ENCODE results near the gene ELOVL1.

DNA sequence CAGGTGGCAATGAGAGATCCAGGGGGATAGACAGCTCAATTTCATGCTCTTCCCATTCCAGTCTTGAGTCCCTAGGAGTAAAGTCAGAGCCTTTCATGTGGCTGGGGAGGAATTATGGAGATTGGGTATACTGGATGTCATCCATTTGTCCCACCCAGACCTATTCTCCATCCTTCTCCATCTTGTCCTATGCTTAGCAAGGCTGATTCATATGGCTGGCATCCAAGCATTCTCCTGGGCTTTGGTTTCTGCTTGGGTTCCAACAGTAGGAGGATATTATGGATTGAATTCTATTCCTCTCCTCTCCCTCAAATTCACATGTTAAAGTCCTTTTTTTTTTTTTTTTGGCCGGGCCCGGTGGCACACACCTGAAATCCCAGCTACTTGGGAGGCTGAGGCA lies 12.9 kb downstream of the ELOVL1 start:
- TF ChIP-seq, protein P1, sequence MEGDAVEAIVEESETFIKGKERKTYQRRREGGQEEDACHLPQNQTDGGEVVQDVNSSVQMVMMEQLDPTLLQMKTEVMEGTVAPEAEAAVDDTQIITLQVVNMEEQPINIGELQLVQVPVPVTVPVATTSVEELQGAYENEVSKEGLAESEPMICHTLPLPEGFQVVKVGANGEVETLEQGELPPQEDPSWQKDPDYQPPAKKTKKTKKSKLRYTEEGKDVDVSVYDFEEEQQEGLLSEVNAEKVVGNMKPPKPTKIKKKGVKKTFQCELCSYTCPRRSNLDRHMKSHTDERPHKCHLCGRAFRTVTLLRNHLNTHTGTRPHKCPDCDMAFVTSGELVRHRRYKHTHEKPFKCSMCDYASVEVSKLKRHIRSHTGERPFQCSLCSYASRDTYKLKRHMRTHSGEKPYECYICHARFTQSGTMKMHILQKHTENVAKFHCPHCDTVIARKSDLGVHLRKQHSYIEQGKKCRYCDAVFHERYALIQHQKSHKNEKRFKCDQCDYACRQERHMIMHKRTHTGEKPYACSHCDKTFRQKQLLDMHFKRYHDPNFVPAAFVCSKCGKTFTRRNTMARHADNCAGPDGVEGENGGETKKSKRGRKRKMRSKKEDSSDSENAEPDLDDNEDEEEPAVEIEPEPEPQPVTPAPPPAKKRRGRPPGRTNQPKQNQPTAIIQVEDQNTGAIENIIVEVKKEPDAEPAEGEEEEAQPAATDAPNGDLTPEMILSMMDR (conservative IDR thresholded peaks at IDR 0.05) = no peak
- TF ChIP-seq ZFX (IDR thresholded peaks at IDR 0.05) = no peak

Data from C4-2B (cell line).